H1 (cell line): ENCODE measurements around the gene LFNG. TPM values are rescaled to one million over a fixed set of nuclear protein-coding genes. Genes with fewer than 3 reads are reported as not detected.

Source experiments
- CTCF ChIA-PET: fragments of 300-600 bp; sonication (Branson Sonifier 250); formaldehyde crosslinking; loops from one replicate; lab custom pipeline; 2021; ENCODE audit not compliant: partially characterized antibody; lab: Charles Lee
- POLR2A ChIA-PET: fragments of 300-600 bp; sonication (Branson Sonifier 250); formaldehyde crosslinking; loops from one replicate; lab custom pipeline; 2021; ENCODE audit warnings: inconsistent platforms; ENCODE audit not compliant: partially characterized antibody; lab: Charles Lee
- DNase-seq, 2 experiments: peaks; one replicate each; pipeline versions ENCODE4 v3.0.0 to v3.0.0-alpha.2; 2010 to 2022; ENCODE audit warnings: low spot score in 2 of 2, low read depth in 1 of 2, mixed read lengths in 1 of 2
- FAIRE-seq: peaks from 2 replicates; lab custom pipeline; 2011; peaks lifted over from hg19 to GRCh38; lab: Jason Lieb, UNC
- H2AFZ ChIP-seq: 2 replicates; pipeline ENCODE4 v1.8.1; 2012; ENCODE audit warnings: low read length, inconsistent platforms
- H2AK5ac ChIP-seq: 2 replicates; pipeline ENCODE4 v1.6.1; 2013; ENCODE audit warnings: low read depth, low read length
- H2BK120ac ChIP-seq: replicated peaks from 2 replicates; pipeline ENCODE3; 2013; ENCODE audit warnings: low read depth, low read length, inconsistent platforms
- H2BK12ac ChIP-seq: 2 replicates; pipeline ENCODE4 v1.6.1; 2013; ENCODE audit warnings: low read depth, low read length
- H2BK15ac ChIP-seq: 2 replicates; pipeline ENCODE4 v1.6.1; 2013; ENCODE audit warnings: low read length
- H2BK20ac ChIP-seq: 2 replicates; pipeline ENCODE4 v1.6.1; 2013; ENCODE audit warnings: low read length
- H2BK5ac ChIP-seq: 2 replicates; pipeline ENCODE4 v1.6.1; 2013; ENCODE audit warnings: low read depth, low read length
- H3K14ac ChIP-seq: 2 replicates; pipeline ENCODE4 v1.6.1; 2013; ENCODE audit warnings: inconsistent platforms; ENCODE audit not compliant: insufficient read length
- H3K18ac ChIP-seq: 2 replicates; pipeline ENCODE4 v1.6.1; 2013; ENCODE audit warnings: low read length; ENCODE audit errors: extremely low read depth
- H3K23ac ChIP-seq: 2 replicates; pipeline ENCODE4 v1.6.1; 2013; ENCODE audit warnings: inconsistent platforms; ENCODE audit not compliant: insufficient read length
- H3K23me2 ChIP-seq: 2 replicates; pipeline ENCODE4 v1.6.1; 2013; ENCODE audit warnings: low read depth, low read length
- H3K27ac ChIP-seq: 2 replicates; pipeline ENCODE4 v1.6.1; 2011; ENCODE audit warnings: low read depth, low read length, inconsistent platforms
- H3K27me3 ChIP-seq, 4 experiments: replicated peaks in 1 of 4; 1 replicate in 1 of 4; 2 replicates in 3 of 4; pipeline versions ENCODE4 v1.6.1 to v1.8.1; 2011 to 2013; ENCODE audit warnings: low read length in 3 of 4, mild to moderate bottlenecking in 3 of 4, inconsistent platforms in 2 of 4, mixed read lengths in 2 of 4, moderate library complexity in 1 of 4; ENCODE audit not compliant: control insufficient read depth in 3 of 4, insufficient read depth in 3 of 4; ENCODE audit errors: extremely low read depth in 1 of 4
- H3K36me3 ChIP-seq, 4 experiments: 2 replicates each; pipeline versions ENCODE4 v1.6.1 to v1.8.1; 2011 to 2013; ENCODE audit warnings: mild to moderate bottlenecking in 4 of 4, low read length in 3 of 4, moderate library complexity in 2 of 4, control low read depth in 1 of 4, inconsistent platforms in 1 of 4; ENCODE audit not compliant: insufficient read depth in 4 of 4, control insufficient read depth in 2 of 4
- H3K4ac ChIP-seq: replicated peaks from 2 replicates; pipeline ENCODE3; 2013; ENCODE audit warnings: low read length, low read depth, mixed read lengths, inconsistent platforms; ENCODE audit not compliant: insufficient read length
- H3K4me1 ChIP-seq, 4 experiments: replicated peaks in 1 of 4; 1 replicate in 1 of 4; 2 replicates in 3 of 4; pipeline versions ENCODE4 v1.6.1 to v1.8.1; 2011 to 2013; ENCODE audit warnings: low read length in 3 of 4, inconsistent platforms in 2 of 4, mixed read lengths in 1 of 4; ENCODE audit not compliant: insufficient read depth in 4 of 4, control insufficient read depth in 3 of 4
- H3K4me2 ChIP-seq, 2 experiments: 2 replicates each; pipeline versions ENCODE4 v1.6.1 to v1.8.1; 2011 to 2013; ENCODE audit warnings: low read depth in 2 of 2, low read length in 2 of 2, control low read depth in 1 of 2, inconsistent platforms in 1 of 2, mild to moderate bottlenecking in 1 of 2; ENCODE audit not compliant: insufficient read depth in 1 of 2
- H3K4me3 ChIP-seq, 4 experiments: fragments of 200-600, 300-600 bp in 1 of 4; sonication (generic), shearing (Covaris generic), sonication (Bioruptor Twin) in 1 of 4; 2 replicates each; pipeline versions ENCODE4 v1.5.1 to v1.8.1; 2011 to 2016; ENCODE audit warnings: low read length in 4 of 4, low read depth in 3 of 4, control low read depth in 2 of 4, inconsistent platforms in 2 of 4, mild to moderate bottlenecking in 2 of 4, mixed read lengths in 1 of 4, moderate library complexity in 1 of 4; ENCODE audit not compliant: insufficient read depth in 2 of 4; ENCODE audit errors: extremely low read depth in 1 of 4
- H3K56ac ChIP-seq: replicated peaks from 2 replicates; pipeline ENCODE3; 2013; ENCODE audit warnings: low read depth, mild to moderate bottlenecking, mixed read lengths, low read length, inconsistent platforms; ENCODE audit not compliant: insufficient read length
- H3K79me1 ChIP-seq: 2 replicates; pipeline ENCODE4 v1.6.1; 2013; ENCODE audit warnings: low read depth, low read length, control low read depth
- H3K79me2 ChIP-seq, 2 experiments: 2 replicates each; pipeline versions ENCODE4 v1.6.1 to v1.8.1; 2012 to 2013; ENCODE audit warnings: low read length in 2 of 2, mild to moderate bottlenecking in 2 of 2, inconsistent platforms in 1 of 2; ENCODE audit not compliant: insufficient read depth in 2 of 2, control insufficient read depth in 1 of 2
- H3K9ac ChIP-seq, 4 experiments: replicated peaks in 1 of 4; 1 replicate in 1 of 4; 2 replicates in 3 of 4; pipeline versions ENCODE4 v1.6.1 to v1.8.1; 2011 to 2013; ENCODE audit warnings: low read depth in 3 of 4, low read length in 3 of 4, control low read depth in 2 of 4, mild to moderate bottlenecking in 2 of 4, moderate library complexity in 2 of 4, inconsistent platforms in 1 of 4; ENCODE audit errors: extremely low read depth in 1 of 4
- H3K9me3 ChIP-seq, 2 experiments: 2 replicates each; pipeline versions ENCODE4 v1.6.1 to v1.8.1; 2012 to 2013; ENCODE audit warnings: mild to moderate bottlenecking in 2 of 2, moderate library complexity in 2 of 2, control low read depth in 1 of 2, inconsistent platforms in 1 of 2, low read depth in 1 of 2, low read length in 1 of 2, mixed read lengths in 1 of 2; ENCODE audit not compliant: insufficient read depth in 2 of 2
- H4K20me1 ChIP-seq, 2 experiments: replicated peaks in 1 of 2; 2 replicates each; pipeline versions ENCODE3 to v1.8.1; 2011 to 2013; ENCODE audit warnings: inconsistent platforms in 2 of 2, low read length in 2 of 2, mild to moderate bottlenecking in 1 of 2; ENCODE audit not compliant: insufficient read depth in 2 of 2, control insufficient read depth in 1 of 2
- H4K5ac ChIP-seq: 2 replicates; pipeline ENCODE4 v1.6.1; 2013; ENCODE audit warnings: low read length, low read depth, mixed read lengths, inconsistent platforms; ENCODE audit not compliant: insufficient read length
- H4K8ac ChIP-seq: 2 replicates; pipeline ENCODE4 v1.8.0; 2013; ENCODE audit warnings: mild to moderate bottlenecking, moderate library complexity, low read length, inconsistent platforms; ENCODE audit not compliant: insufficient read depth; ENCODE audit errors: extremely low read depth
- H4K91ac ChIP-seq: replicated peaks from 2 replicates; pipeline ENCODE3; 2013; ENCODE audit warnings: low read length, mixed read lengths, inconsistent platforms; ENCODE audit not compliant: insufficient read length
- ASH2L ChIP-seq: fragments of 200-600, 300-600 bp; sonication (generic); IDR thresholded peaks from one replicate; pipeline ENCODE4 v1.7.1; 2017; ENCODE audit warnings: low read length
- BACH1 ChIP-seq: IDR thresholded peaks from 2 replicates; pipeline ENCODE4 v1.6.1; 2012; ENCODE audit warnings: low read length, improper control_type of control experiment
- EZH2 ChIP-seq: fragments of 200-600 bp; sonication (generic); IDR thresholded peaks from 2 replicates; pipeline ENCODE4 v1.7.1; 2012; ENCODE audit warnings: low read depth, mild to moderate bottlenecking, moderate library complexity, low read length, inconsistent platforms; ENCODE audit not compliant: severe bottlenecking
- GABPA ChIP-seq: IDR thresholded peaks from 2 replicates; pipeline ENCODE4 v1.6.1; 2011; ENCODE audit warnings: mild to moderate bottlenecking, low read length, moderate library complexity, borderline replicate concordance; ENCODE audit not compliant: insufficient read depth
- HDAC6 ChIP-seq: IDR thresholded peaks from one replicate; pipeline ENCODE4 v1.7.1; 2012; ENCODE audit warnings: low read depth, mild to moderate bottlenecking, inconsistent platforms, low read length, moderate library complexity
- NRF1 ChIP-seq: IDR thresholded peaks from 2 replicates; pipeline ENCODE4 v1.6.1; 2011; ENCODE audit warnings: mild to moderate bottlenecking, low read depth, low read length, improper control_type of control experiment
- POLR2AphosphoS5 ChIP-seq: IDR thresholded peaks from 2 replicates; pipeline ENCODE4 v1.6.1; 2011; ENCODE audit warnings: low read depth, low read length
- RAD21 ChIP-seq, 2 experiments: IDR thresholded peaks in 1 of 2; conservative IDR thresholded peaks in 1 of 2; 2 replicates each; pipeline ENCODE4 v1.6.1; 2011; ENCODE audit warnings: low read depth in 2 of 2, low read length in 2 of 2, improper control_type of control experiment in 1 of 2, inconsistent platforms in 1 of 2, mild to moderate bottlenecking in 1 of 2, moderate library complexity in 1 of 2
- RFX5 ChIP-seq: IDR thresholded peaks from 2 replicates; pipeline ENCODE4 v1.6.1; 2011; ENCODE audit warnings: low read depth, low read length, improper control_type of control experiment, borderline replicate concordance
- RXRA ChIP-seq: IDR thresholded peaks from 2 replicates; pipeline ENCODE4 v1.6.1; 2011; ENCODE audit warnings: low read depth, mild to moderate bottlenecking, low read length, moderate library complexity; ENCODE audit not compliant: insufficient read depth
- SP1 ChIP-seq: IDR thresholded peaks from 2 replicates; pipeline ENCODE4 v1.6.1; 2011; ENCODE audit warnings: low read depth, low read length
- SRF ChIP-seq: IDR thresholded peaks from 2 replicates; pipeline ENCODE4 v1.6.1; 2011; ENCODE audit warnings: mild to moderate bottlenecking, low read depth, low read length, moderate library complexity
- TAF7 ChIP-seq: optimal IDR thresholded peaks from 2 replicates; pipeline ENCODE3; 2011; ENCODE audit warnings: low read depth, mild to moderate bottlenecking, inconsistent platforms, low read length, moderate library complexity, borderline replicate concordance
- TEAD4 ChIP-seq: IDR thresholded peaks from 2 replicates; pipeline ENCODE4 v1.6.1; 2012; ENCODE audit warnings: low read depth, low read length, inconsistent platforms, mixed read lengths
- WGBS, 2 experiments: shearing (Covaris generic) in 1 of 2; methylation state at CpG; one replicate each; pipeline versions ENCODE4 v1.1.6 to v1.1.7; 2013 to 2015; ENCODE audit warnings: low lambda C conversion rate in 2 of 2, mixed read lengths in 2 of 2, inconsistent platforms in 1 of 2, low coverage in 1 of 2, missing lambda C conversion rate in 1 of 2; ENCODE audit not compliant: insufficient replicate concordance in 2 of 2, insufficient coverage in 1 of 2, insufficient read length in 1 of 2; ENCODE audit errors: extremely low coverage in 1 of 2, missing lambda C conversion rate in 1 of 2; 5-methylcytosine and 5-hydroxymethylcytosine counted together
- polyA plus RNA-seq, 7 experiments: library from polyadenylated mRNA; depleted of rRNA in 3 of 7; stranded (reverse) in 5 of 7; unstranded in 2 of 7; fragments of >200 nt in 5 of 7; fragments of 200-250 nt in 2 of 7; gene quantifications; 1 replicate in 5 of 7; 2 replicates in 1 of 7; 4 replicates in 1 of 7; pipeline versions ENCODE4 v1.2.1 to v1.2.3, GENCODE V29; 2011 to 2013; ENCODE audit warnings: missing spikeins in 2 of 7, mixed read lengths in 2 of 7
- total RNA-seq: library from RNA; stranded (reverse); fragmentation: NEBNext Ultra II Directional; extraction: Animal tissue kit (Norgen Biotek cat#: 25700); gene quantifications from 2 replicates; pipeline ENCODE4 v1.2.1, GENCODE V29; 2021

The LFNG gene
- total and polyA plus RNA-seq, 2 of the 8 experiments (the other 6 are each of a cell fraction or from before 2014, with no cell fraction given) = 31.6 to 35.6 TPM

- Histone ChIP-seq H4K8ac (peak overlapping the region; percentile 19; the same call in 1 of the 2 replicates), H4K5ac (no peak overlapping the region), H3K18ac (no peak overlapping the region; the same call in 1 of the 2 replicates), H3K36me3 (no peaks in the 10 kb centered on the region), H4K20me1 (no peaks in the 10 kb centered on the region), H3K79me1 (no peaks in the 10 kb centered on the region), H3K4me3 (no peak overlapping the region), H3K79me2 (no peaks in the 10 kb centered on the region), H3K9me3 (no peaks in the 10 kb centered on the region; a peak in 1 of 4 replicates), H2BK120ac (no peak overlapping the region), H3K4me1 (peaks cover 0 to 33% (median 20%) of the 10 kb centered on the region in 4 experiments; a peak in 6 of 7 replicates), H3K14ac (no peak overlapping the region), H3K23ac (no peak overlapping the region), H3K27me3 (no peaks in the 10 kb centered on the region; a peak in 2 of 7 replicates), H3K27ac (no peak overlapping the region), H3K4ac (peak overlapping the region; percentile 21), H2BK5ac (0 out of 2 replicates have a peak overlapping the region, but pooled peaks have one; percentile 3), H2AK5ac (no peak overlapping the region), H2AFZ (no peak overlapping the region), H3K56ac (no peak overlapping the region), H2BK12ac (peak overlapping the region; percentile 65; the same call in 1 of the 2 replicates), H2BK15ac (no peak overlapping the region; the same call in 1 of the 2 replicates), H3K4me2 (no peak overlapping the region), H3K23me2 (no peaks in the 10 kb centered on the region; the same call in 1 of the 2 replicates), H3K9ac (no peak overlapping the region), H4K91ac (no peak overlapping the region), H2BK20ac (no peak overlapping the region)
- WGBS, 2 experiments = 95% methylated on average over 18 of the region's 19 CpGs; no CpG with 5 or more reads in 1 of the 2 experiments
- CTCF ChIA-PET = interaction anchor here (0.8 to 3.6 kb wide), 14 partner anchors 9 to 130 kb away, joined by 3 to 24 read pairs (median 4); no protein-coding TSS in a partner anchor
- POLR2A ChIA-PET = interaction anchor here (2.1 to 2.5 kb wide), 2 partner anchors 9 to 45 kb away, joined by 8 to 11 read pairs; no protein-coding TSS in a partner anchor
- FAIRE-seq (no peak), DNase-seq (no peak)
- TF ChIP-seq POLR2AphosphoS5 (no peak), HDAC6 (no peak), GABPA (no peak), SP1 (no peak), BACH1 (no peak), EZH2 (no peak), NRF1 (no peak), SRF (no peak), ASH2L (no peak), TAF7 (no peak), TEAD4 (no peak), RFX5 (no peak), RXRA (no peak), RAD21 (IDR thresholded peaks at IDR 0.05 in 1 of 2, conservative IDR thresholded peaks at IDR 0.05 in 1 of 2; ENCODE audit: low read depth in 2 of 2, low read length in 2 of 2) (no peak)
Measured at GRCh38 chr7:2478800-2479199, 40.8 kb upstream of the LFNG start.
